ENCODE data around the gene C10orf95. TPM values are rescaled to one million over a fixed set of nuclear protein-coding genes. Genes with fewer than 3 reads are reported as not detected.

The C10orf95 gene
- total and polyA plus RNA-seq, 2 donors (not counting 1 experiment from before 2014, with no cell fraction given) = 0.17 TPM; not detected in 1

- Histone ChIP-seq H3K4me3 (replicated peaks in 1 of 4; ENCODE audit: control extremely low read depth in 1 of 4, insufficient read depth in 1 of 4, low read depth in 3 of 4, low read length in 4 of 4) (no peak overlapping the region), H3K79me2 (ENCODE audit: control insufficient read depth, insufficient read depth, low read length) (peaks cover 7% of the 10 kb centered on the region), H3K9ac (ENCODE audit: insufficient read depth, low read length) (no peak overlapping the region), H3K4me1 (ENCODE audit: control insufficient read depth, extremely low read depth, insufficient read depth, low read length) (peaks cover 7% of the 10 kb centered on the region), H2AFZ (ENCODE audit: low read length) (no peak overlapping the region), H3K4me2 (ENCODE audit: extremely low read depth, insufficient read depth, low read length) (no peak overlapping the region), H4K20me1 (ENCODE audit: control insufficient read depth, extremely low read depth, insufficient read depth, low read length) (peaks cover 2% of the 10 kb centered on the region), H3K9me3 (ENCODE audit: control insufficient read depth, insufficient read depth, low read depth, low read length) (no peaks in the 10 kb centered on the region), H3K27me3 (ENCODE audit: control insufficient read depth, insufficient read depth, low read length) (no peaks in the 10 kb centered on the region), H3K36me3 (ENCODE audit: control insufficient read depth, insufficient read depth, low read length) (peaks cover 3% of the 10 kb centered on the region), H3K27ac (ENCODE audit: insufficient read depth, low read length) (no peak overlapping the region)
- TF ChIP-seq CTCF (conservative IDR thresholded peaks at IDR 0.05 in 1 of 2, IDR thresholded peaks at IDR 0.05 in 1 of 2; ENCODE audit: low read depth in 1 of 2, low read length in 2 of 2) = no peak
- no peak for TF ChIP-seq EZH2 (IDR thresholded peaks at IDR 0.05; ENCODE audit: low read length, missing control alignments)
- DNase-seq (ENCODE audit: low read depth in 2 of 2) = no peak
Measured at GRCh38 chr10:102429468-102429867, 21.9 kb downstream of the C10orf95 start.

DNA sequence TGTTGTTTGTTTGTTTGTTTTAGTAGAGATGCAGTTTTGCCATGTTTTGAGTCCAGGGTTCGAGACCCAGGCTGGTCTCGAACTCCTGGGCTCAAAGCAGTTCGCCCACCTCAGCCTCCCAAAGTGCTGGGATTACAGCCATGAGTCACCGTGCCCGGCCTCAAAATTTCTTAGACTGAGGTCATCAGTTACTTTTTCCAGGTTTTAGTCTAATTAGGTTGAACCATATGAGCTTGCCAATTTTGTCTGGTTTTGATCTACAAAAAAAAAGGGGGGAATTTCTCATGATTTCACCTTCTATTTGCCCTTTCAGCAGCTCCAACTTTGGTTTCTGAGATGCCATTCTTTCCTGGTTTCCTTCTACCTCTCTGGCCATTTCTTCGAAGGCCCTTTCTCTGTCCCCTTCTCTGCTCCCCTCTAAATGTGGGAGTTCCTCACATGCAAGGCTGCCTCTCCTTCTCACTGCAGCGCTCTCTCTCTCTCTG, 24.5 kb downstream of the C10orf95 start:
- peaks cover 6% of the 10 kb centered on the region for H3K79me2 ChIP-seq (ENCODE audit: control insufficient read depth, insufficient read depth, low read length)
- no peak overlapping the region for H3K27ac ChIP-seq (ENCODE audit: insufficient read depth, low read length)
- no peak overlapping the region for H3K9ac ChIP-seq (ENCODE audit: insufficient read depth, low read length)
- no peaks in the 10 kb centered on the region for H3K9me3 ChIP-seq (ENCODE audit: control insufficient read depth, insufficient read depth, low read depth, low read length)
- H4K20me1 ChIP-seq (ENCODE audit: control insufficient read depth, extremely low read depth, insufficient read depth, low read length) = peaks cover 2% of the 10 kb centered on the region
- H2AFZ ChIP-seq (ENCODE audit: low read length) = no peak overlapping the region
- peaks cover 11% of the 10 kb centered on the region for H3K36me3 ChIP-seq (ENCODE audit: control insufficient read depth, insufficient read depth, low read length)
- peaks cover 17% of the 10 kb centered on the region for H3K4me1 ChIP-seq (ENCODE audit: control insufficient read depth, extremely low read depth, insufficient read depth, low read length)
- TF ChIP-seq CTCF (conservative IDR thresholded peaks at IDR 0.05 in 1 of 2, IDR thresholded peaks at IDR 0.05 in 1 of 2; ENCODE audit: low read depth in 1 of 2, low read length in 2 of 2) = no peak
- no peak for TF ChIP-seq EZH2 (IDR thresholded peaks at IDR 0.05; ENCODE audit: low read length, missing control alignments)
- DNase-seq (ENCODE audit: low read depth in 2 of 2) = peak in 1 of 2 donors; percentile 62
- H3K4me3 ChIP-seq (replicated peaks in 1 of 4; ENCODE audit: control extremely low read depth in 1 of 4, insufficient read depth in 1 of 4, low read depth in 3 of 4, low read length in 4 of 4) = no peak overlapping the region
- H3K4me2 ChIP-seq (ENCODE audit: extremely low read depth, insufficient read depth, low read length) = no peak overlapping the region
- H3K27me3 ChIP-seq (ENCODE audit: control insufficient read depth, insufficient read depth, low read length) = no peaks in the 10 kb centered on the region

DNA sequence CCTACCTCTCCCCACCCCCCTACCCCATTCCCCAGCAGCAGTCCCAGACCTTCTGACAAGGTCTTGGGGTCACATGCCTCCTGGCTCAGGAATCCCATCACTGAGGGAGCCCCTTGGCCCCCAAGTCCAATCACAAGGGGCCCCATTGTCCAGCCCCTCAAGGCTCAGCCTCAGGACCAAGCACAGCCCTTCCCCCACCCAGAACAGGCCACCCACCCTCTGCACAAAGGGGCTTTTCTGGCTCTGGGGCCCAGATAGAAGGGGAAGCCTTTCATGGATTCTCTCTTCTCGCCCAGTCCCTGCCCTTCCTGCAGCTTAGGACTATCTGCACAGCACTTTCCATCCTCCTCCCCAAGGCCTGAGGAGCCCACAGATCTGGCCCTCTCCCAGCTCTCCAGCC, 25.9 kb downstream of the C10orf95 start:
- H3K4me1 ChIP-seq (ENCODE audit: control insufficient read depth, extremely low read depth, insufficient read depth, low read length) = peaks cover 14% of the 10 kb centered on the region
- peaks cover 2% of the 10 kb centered on the region for H4K20me1 ChIP-seq (ENCODE audit: control insufficient read depth, extremely low read depth, insufficient read depth, low read length)
- H3K9me3 ChIP-seq (ENCODE audit: control insufficient read depth, insufficient read depth, low read depth, low read length) = no peaks in the 10 kb centered on the region
- H3K4me2 ChIP-seq (ENCODE audit: extremely low read depth, insufficient read depth, low read length) = no peak overlapping the region
- H3K36me3 ChIP-seq (ENCODE audit: control insufficient read depth, insufficient read depth, low read length) = peaks cover 11% of the 10 kb centered on the region
- TF ChIP-seq CTCF (conservative IDR thresholded peaks at IDR 0.05 in 1 of 2, IDR thresholded peaks at IDR 0.05 in 1 of 2; ENCODE audit: low read depth in 1 of 2, low read length in 2 of 2) (no peak), EZH2 (IDR thresholded peaks at IDR 0.05; ENCODE audit: low read length, missing control alignments) (no peak)
- H3K27me3 ChIP-seq (ENCODE audit: control insufficient read depth, insufficient read depth, low read length) = no peaks in the 10 kb centered on the region
- H3K79me2 ChIP-seq (ENCODE audit: control insufficient read depth, insufficient read depth, low read length) = peaks cover 3% of the 10 kb centered on the region
- H3K27ac ChIP-seq (ENCODE audit: insufficient read depth, low read length) = no peak overlapping the region
- DNase-seq (ENCODE audit: low read depth in 2 of 2) = no peak
- H2AFZ ChIP-seq (ENCODE audit: low read length) = no peak overlapping the region
- H3K4me3 ChIP-seq (replicated peaks in 1 of 4; ENCODE audit: control extremely low read depth in 1 of 4, insufficient read depth in 1 of 4, low read depth in 3 of 4, low read length in 4 of 4) = no peak overlapping the region
- no peak overlapping the region for H3K9ac ChIP-seq (ENCODE audit: insufficient read depth, low read length)
